Adipocyte (in vitro differentiated cells): Measurements from ENCODE around the gene TSC22D1.

Experiments used
- DNase-seq: peaks from one replicate; pipeline ENCODE4 v3.0.0-alpha.2; 2015; ENCODE audit warnings: low read depth
- H3K27me3 ChIP-seq: replicated peaks from 2 replicates; pipeline ENCODE4 v1.7.0; 2013; ENCODE audit warnings: mild to moderate bottlenecking, low read length, moderate library complexity; ENCODE audit not compliant: control insufficient read depth, insufficient read depth
- H3K36me3 ChIP-seq: 2 replicates; pipeline ENCODE4 v1.7.0; 2013; ENCODE audit warnings: low read length, mild to moderate bottlenecking, moderate library complexity; ENCODE audit not compliant: control insufficient read depth, insufficient read depth, severe bottlenecking
- H3K4me1 ChIP-seq: 2 replicates; pipeline ENCODE4 v1.7.0; 2013; ENCODE audit warnings: mild to moderate bottlenecking, low read length, moderate library complexity; ENCODE audit not compliant: control insufficient read depth, insufficient read depth
- H3K4me3 ChIP-seq: 2 replicates; pipeline ENCODE4 v1.7.0; 2013; ENCODE audit warnings: mild to moderate bottlenecking, low read length, moderate library complexity
- H3K9ac ChIP-seq: 2 replicates; pipeline ENCODE4 v1.7.0; 2013; ENCODE audit warnings: mild to moderate bottlenecking, low read length, moderate library complexity
- H3K9me3 ChIP-seq: 2 replicates; pipeline ENCODE4 v1.7.0; 2013; ENCODE audit warnings: mild to moderate bottlenecking, low read length, moderate library complexity; ENCODE audit not compliant: control insufficient read depth

TSC22D1 gene

DNA sequence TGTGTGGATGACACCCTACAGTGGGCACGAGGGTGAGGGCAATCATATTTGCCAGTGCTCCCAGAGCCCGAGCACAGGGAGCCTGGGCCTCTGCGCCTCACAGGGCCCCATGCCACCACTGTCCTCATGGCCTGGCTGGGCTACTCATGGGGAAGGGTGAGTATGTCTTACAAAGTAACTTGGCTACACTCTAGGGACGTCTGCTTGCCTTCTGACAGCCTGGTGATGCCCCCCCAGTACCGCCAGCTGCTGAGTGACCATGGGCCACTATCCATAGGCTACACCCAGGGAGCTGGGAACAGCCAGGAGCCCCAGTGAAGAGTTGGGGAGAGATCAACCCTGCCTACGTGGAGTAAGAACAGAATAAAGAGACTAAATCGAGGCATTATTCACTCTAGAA, 123.7 kb downstream of the TSC22D1 start:
- H3K4me1 ChIP-seq: peaks cover 3% of the 10 kb centered on the region
- H3K9ac ChIP-seq: no peak overlapping the region
- DNase-seq: no peak
- H3K4me3 ChIP-seq: no peak overlapping the region
- no peaks in the 10 kb centered on the region for H3K9me3 ChIP-seq
- H3K36me3 ChIP-seq: no peaks in the 10 kb centered on the region
- no peaks in the 10 kb centered on the region for H3K27me3 ChIP-seq

DNA sequence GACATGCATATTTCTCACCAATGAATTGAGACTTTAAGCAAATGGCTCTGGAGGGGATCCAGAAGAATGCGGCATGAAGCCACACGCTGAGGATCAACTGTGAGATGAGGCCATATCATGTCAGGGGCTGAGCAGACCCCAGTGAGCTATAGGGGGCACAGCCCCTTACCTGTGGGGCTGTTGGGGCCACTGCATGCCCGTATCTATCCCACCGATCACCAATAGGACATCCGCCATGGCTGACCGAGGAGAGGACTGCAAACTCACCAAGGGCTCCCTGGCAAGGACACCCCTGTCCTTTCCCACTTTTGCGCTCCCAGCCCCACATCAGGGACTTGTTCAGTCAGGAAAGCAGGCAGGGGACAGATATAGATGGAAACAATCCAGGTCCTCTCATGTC, 124.5 kb downstream of the TSC22D1 start:
- Histone ChIP-seq H3K9me3 (no peaks in the 10 kb centered on the region), H3K4me1 (peaks cover 3% of the 10 kb centered on the region), H3K9ac (no peak overlapping the region), H3K4me3 (no peak overlapping the region), H3K27me3 (no peaks in the 10 kb centered on the region), H3K36me3 (no peaks in the 10 kb centered on the region)
- DNase-seq: no peak

DNA sequence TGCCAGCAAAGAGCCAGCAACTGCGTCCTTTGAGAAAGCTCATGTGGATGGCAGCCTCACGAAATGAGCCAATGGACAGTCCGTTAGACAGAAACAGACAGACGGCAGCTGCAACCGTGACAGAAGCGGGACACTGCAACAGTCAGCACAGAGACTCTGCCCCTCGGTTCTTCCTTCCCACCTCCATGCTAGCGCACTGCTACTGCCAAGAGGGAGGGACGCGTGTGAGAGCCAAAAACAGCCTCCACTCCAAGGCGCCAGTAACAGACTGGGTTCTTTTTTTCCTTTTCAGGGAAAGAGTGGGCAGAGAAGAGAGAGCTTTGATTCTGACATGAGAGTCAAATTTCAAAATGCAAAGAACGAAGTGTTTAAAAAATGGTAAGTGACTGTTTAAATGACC, 125.0 kb downstream of the TSC22D1 start:
- Histone ChIP-seq H3K4me3 (no peak overlapping the region), H3K36me3 (no peaks in the 10 kb centered on the region), H3K27me3 (no peaks in the 10 kb centered on the region), H3K4me1 (peaks cover 3% of the 10 kb centered on the region), H3K9me3 (no peaks in the 10 kb centered on the region), H3K9ac (no peak overlapping the region)
- DNase-seq: no peak

DNA sequence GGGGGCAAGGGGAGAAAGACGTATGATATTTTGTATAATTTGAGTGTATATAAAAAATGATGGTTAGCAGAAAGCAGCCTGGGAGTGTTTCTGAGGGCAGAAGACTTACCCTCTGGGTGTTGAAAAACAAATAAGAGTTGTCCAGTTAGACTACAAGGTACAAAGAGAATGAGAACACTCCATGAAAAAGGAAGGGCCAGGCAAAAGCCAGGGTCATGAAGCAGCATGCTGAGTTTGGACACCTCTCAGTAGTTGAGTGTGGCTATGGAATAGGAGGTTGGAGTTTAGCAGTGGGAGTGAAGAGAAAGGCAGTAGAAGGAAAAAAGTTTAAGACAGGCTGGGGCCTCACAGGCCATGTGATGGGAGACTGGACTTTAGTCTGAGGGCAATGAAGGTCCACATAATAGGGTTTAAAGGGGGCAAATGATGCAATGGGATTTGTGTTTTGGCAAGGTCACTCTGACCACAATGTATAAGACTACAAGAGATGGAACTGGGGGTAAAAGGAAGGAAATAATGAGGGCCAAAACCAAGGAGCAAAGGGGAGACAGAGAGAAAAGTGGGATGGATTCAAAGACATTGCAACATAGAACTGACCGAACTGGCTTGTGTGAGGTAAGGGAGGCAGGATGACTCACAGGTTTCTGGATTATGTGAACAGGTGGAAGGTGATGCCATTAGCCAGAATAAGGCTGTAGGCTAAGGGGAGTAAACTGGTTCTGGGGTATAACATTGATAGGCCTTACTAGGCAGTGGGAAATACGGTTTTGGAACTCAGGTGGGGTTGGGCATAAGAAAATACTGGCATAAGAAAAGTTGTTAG, 125.9 kb downstream of the TSC22D1 start:
- Histone ChIP-seq H3K9me3 (no peaks in the 10 kb centered on the region), H3K36me3 (no peaks in the 10 kb centered on the region), H3K27me3 (no peaks in the 10 kb centered on the region), H3K4me3 (no peak overlapping the region), H3K9ac (no peak overlapping the region), H3K4me1 (peaks cover 9% of the 10 kb centered on the region)
- no peak for DNase-seq

DNA sequence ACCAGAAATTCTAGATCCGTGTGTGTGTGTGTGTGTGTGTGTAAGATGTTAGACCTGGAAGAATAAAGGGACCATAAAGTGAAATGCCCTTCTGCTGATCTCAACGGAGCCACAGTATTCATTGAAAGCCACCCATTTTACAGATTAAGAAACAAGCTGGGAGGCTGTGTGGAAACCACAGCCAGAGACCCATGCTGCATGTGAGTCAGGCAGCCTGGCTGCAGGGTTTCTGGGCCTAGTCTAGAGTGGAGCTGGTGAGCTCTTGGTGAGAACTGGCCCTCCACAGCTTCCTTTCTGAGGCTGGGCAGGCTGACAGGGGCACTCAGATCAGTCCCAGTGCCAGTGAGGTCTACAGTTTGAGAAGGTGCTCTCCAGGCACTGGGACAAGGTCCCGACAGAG, 127.3 kb downstream of the TSC22D1 start:
- Histone ChIP-seq H3K4me1 (peaks cover 9% of the 10 kb centered on the region), H3K36me3 (no peaks in the 10 kb centered on the region), H3K4me3 (no peak overlapping the region), H3K9me3 (no peaks in the 10 kb centered on the region), H3K27me3 (no peaks in the 10 kb centered on the region), H3K9ac (no peak overlapping the region)
- no peak for DNase-seq

DNA sequence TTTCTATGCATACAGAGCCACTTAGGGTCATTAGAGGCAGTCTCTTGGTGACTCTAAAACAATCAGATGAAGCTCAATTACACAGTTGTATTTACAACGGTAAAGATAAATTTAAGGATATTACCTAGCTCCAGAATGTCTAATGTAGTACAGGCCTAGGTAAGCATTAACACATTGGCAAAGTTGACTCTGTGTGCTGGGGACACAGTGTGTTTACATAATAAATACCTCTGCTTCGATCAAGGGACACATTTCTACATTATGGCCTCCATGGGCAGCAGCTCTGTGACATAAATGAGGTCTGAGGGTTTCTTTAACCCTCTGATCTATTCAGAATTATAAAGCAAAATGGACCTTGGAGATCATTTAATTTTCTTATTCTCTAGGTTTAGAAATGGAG, 127.8 kb downstream of the TSC22D1 start:
- H3K27me3 ChIP-seq: no peaks in the 10 kb centered on the region

DNA sequence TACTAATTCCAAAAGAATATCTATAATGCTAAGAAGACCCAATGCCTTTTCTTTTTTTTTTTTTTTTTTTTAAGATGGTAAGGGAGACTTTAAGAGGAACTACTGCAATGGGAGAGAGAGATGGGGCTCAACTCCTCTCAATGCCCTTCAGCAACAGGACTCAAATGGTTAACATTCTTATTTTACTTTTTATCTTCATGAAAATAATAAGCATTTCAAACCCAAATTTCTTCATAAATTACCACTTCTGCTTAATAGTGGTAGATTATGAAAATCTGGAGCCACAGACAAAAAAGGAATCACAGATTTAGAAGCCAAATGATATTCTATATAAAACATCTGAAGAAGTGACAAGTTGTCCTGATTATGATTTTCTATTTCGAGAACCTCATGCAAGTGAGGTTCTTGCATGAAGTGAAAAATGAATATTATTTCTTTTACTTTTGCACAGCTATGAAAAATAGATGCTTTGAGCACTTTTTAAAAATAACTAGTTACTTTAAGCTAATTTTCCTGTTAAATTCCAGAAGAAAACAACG, 128.3 kb downstream of the TSC22D1 start:
- H3K9ac ChIP-seq: no peak overlapping the region
- H3K4me1 ChIP-seq: peaks cover 9% of the 10 kb centered on the region
- DNase-seq: no peak
- no peaks in the 10 kb centered on the region for H3K36me3 ChIP-seq
- no peaks in the 10 kb centered on the region for H3K9me3 ChIP-seq
- no peak overlapping the region for H3K4me3 ChIP-seq
- no peaks in the 10 kb centered on the region for H3K27me3 ChIP-seq

More for the DNA sequence above, 127.8 kb downstream of the TSC22D1 start:
- no peak for DNase-seq
- no peak overlapping the region for H3K4me3 ChIP-seq
- no peak overlapping the region for H3K9ac ChIP-seq
- no peaks in the 10 kb centered on the region for H3K9me3 ChIP-seq
- H3K36me3 ChIP-seq: no peaks in the 10 kb centered on the region
- H3K4me1 ChIP-seq: peaks cover 9% of the 10 kb centered on the region

DNA sequence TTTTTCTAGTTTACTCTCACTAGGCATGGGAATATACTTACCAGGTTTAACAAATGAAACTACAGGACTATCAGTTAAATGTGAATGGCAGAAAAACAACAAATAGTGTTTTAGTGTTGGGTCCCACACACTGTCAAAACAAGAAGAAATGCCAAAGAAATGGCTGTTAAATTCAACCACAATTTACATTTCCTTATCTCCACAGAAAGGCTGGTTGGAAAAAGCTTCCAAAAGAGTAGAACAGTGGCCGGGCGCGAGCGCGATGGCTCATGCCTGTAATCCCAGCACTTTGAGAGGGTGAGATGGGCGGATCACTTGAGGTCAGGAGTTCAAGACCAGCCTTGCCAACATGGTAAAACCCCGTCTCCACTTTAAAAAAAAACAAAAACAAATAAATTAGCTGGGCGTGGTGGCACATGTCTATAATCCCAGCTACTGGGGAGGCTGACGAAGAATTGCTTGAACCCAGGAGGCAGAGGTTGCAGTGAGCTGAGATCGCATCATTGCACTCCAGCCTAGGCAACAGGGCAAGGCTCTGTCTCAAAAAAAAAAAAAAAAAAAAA, 136.0 kb downstream of the TSC22D1 start:
- Histone ChIP-seq H3K4me3 (no peak overlapping the region), H3K27me3 (no peaks in the 10 kb centered on the region), H3K4me1 (peaks cover 13% of the 10 kb centered on the region), H3K9ac (peak overlapping the region; percentile 28), H3K9me3 (no peaks in the 10 kb centered on the region), H3K36me3 (no peaks in the 10 kb centered on the region)
- no peak for DNase-seq

DNA sequence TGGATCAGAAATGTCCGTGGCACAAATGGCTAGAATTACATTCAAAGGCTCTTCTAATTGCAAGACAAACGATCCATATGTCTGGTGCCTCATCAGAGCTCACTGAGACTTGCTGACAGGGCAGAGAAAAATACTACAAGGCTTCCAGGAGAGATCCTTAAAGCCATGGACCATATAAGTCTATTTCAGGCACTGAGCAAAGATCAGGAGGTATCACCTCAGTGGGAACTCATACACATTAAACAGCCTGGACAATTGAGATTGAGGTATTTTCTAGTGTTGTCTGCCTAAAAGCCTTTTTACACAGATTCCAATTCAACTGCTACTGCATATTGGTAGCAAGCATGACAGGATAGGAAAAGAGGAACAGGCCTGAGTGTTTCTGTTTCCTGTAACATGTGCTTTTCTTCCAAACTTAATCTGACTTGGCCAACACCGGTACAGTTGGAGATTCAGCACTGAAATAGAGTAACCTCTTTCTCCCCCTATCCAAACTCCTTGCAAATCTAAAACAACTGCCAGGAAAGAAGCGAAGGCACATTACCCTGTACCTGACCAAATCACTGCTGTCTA, 136.6 kb downstream of the TSC22D1 start:
- Histone ChIP-seq H3K36me3 (peaks cover 2% of the 10 kb centered on the region), H3K9ac (peak overlapping the region; percentile 28), H3K27me3 (no peaks in the 10 kb centered on the region), H3K4me3 (no peak overlapping the region), H3K4me1 (peaks cover 17% of the 10 kb centered on the region), H3K9me3 (no peaks in the 10 kb centered on the region)
- DNase-seq: no peak

DNA sequence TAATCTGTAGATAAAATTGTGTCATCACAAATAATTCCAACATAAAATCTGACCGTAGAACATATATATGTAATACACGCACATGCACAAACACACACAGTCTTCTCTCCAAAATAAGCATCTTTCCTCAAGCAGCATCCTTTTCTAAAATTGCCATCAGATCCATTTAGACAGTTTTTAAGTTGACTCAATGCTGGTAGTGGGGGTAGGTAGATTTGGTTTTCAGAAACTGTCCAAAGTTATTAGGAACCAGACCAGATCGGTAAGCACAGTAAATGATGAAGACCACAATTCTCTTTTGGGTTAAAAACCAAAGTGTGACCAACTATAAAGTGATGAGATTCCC, 137.9 kb downstream of the TSC22D1 start:
- Histone ChIP-seq H3K4me3 (no peak overlapping the region), H3K36me3 (peaks cover 15% of the 10 kb centered on the region), H3K9me3 (no peaks in the 10 kb centered on the region), H3K27me3 (no peaks in the 10 kb centered on the region), H3K4me1 (peaks cover 25% of the 10 kb centered on the region), H3K9ac (no peak overlapping the region)
- DNase-seq: no peak

DNA sequence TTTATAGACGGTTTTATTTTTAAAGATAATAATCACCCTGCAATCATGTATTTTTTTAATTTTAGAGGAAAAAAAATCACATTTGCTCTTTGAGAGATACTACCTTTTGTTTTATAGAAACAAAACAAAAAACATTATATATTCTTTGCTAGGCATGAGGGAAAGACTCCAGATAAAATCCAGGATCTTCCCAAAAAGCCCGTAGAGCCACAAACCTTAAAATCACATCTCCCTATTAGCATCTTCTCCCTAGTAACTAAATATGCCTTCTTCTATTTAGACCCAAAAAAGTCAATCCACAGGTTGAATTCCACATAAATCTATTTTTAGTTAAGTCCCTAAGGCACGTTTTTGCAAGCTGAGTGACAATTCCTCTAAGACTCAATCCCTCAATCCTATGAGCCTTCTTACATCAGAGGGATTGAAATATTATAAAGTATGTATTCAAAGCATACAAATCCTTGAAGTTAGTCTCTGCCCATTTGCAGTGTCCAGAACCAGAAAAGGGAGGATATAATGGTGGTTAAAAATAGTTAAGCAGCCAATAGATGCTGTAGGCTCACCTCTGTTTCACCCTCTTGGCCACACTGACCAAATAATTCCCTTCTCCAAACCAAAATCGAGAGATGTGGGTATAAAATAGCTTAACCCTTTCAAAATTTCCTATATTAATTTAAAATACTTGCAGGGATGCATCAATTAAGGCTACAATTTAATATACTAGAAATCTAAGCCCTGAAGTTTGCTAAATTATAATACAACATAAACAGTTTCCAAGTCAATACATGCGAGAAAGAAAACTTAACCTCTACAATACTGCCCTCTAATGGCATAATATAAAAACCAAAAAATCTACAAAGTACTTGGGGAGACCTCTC, 138.5 kb downstream of the TSC22D1 start:
- peak overlapping the region; percentile 82 for H3K4me3 ChIP-seq
- peaks cover 20% of the 10 kb centered on the region for H3K36me3 ChIP-seq
- peak overlapping the region; percentile 83 for H3K9ac ChIP-seq
- DNase-seq: peak; percentile 85
- H3K27me3 ChIP-seq: no peaks in the 10 kb centered on the region
- no peaks in the 10 kb centered on the region for H3K9me3 ChIP-seq
- H3K4me1 ChIP-seq: peaks cover 25% of the 10 kb centered on the region
